ENCODE results near the gene LAGE3. TPM values are rescaled to one million over a fixed set of nuclear protein-coding genes. Genes with fewer than 3 reads are reported as not detected.

LAGE3 gene
- total and polyA plus RNA-seq, 2 of the 8 experiments (the other 6 are each of a cell fraction or from before 2014, with no cell fraction given), result 44.5 to 102 TPM

DNA sequence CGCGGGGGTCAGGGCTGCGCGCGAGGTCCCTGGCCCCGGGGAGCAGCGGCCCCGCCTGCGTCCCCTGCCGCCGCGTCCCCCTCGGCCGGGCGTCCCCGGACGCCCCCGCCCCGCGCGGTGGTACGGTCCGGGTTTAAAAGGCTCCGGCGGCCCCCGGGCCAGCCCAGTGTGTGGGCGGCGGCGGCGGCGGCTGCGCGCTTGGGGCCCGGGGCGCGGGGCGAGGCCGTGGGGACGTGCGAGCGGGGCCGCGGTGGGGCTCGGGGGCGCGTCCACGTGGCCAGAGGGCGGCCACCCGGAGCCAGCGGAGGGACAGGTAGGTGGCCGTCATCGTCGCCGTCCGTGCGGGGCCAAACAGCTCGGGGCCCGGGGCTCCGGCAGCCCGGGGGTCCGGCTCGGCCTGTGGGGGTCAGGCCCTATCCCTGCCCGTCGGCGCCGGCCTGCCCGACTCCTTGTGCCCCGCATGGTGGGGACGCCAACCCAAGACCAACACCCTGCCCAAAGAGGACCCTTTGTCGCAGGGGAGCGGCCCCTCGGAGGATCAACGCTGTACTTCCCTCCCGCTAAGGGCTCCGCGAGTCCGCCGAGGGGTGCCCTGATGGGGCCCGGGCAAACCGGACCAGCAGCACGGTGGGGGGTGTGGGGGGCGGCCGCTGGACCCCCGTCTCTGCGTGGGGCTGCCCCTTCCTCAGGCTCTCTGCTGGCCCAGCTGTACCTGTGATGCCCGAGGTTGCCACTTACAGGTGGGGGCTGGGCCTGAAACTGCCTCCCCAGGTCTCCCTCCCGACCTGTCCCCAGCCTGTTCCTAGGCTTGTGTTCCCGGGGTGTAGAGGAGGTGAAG lies 20.7 kb downstream of the LAGE3 start, which contains the start of gene PLXNA3:
TSS of gene PLXNA3 (plus strand) at position 166 of the 838 bp plus-strand sequence. CDS start 1,903 bp downstream, outside the sequence.
- no peaks in the 10 kb centered on the region for H3K79me2 ChIP-seq (ENCODE audit: control insufficient read depth in 1 of 2, insufficient read depth in 2 of 2, low read length in 2 of 2)
- peak within 1 kb of the TSS; percentile 79; the same call in 1 of the 2 replicates for H4K8ac ChIP-seq (ENCODE audit: extremely low read depth, insufficient read depth, low read length)
- H3K4me1 ChIP-seq (replicated peaks in 1 of 4; ENCODE audit: control insufficient read depth in 3 of 4, insufficient read depth in 4 of 4, low read length in 3 of 4), result peaks cover 0 to 2% (median 0%) of the 10 kb centered on the region in 4 experiments; a peak in 2 of 7 replicates
- DNase-seq (ENCODE audit: low read depth in 1 of 2, low spot score in 2 of 2) (peak in 1 of 2 experiments; percentile 62), FAIRE-seq (no peak)
- H3K4me3 ChIP-seq (ENCODE audit: extremely low read depth in 1 of 4, insufficient read depth in 2 of 4, low read depth in 3 of 4, low read length in 4 of 4), result peak within 1 kb of the TSS; percentile 47 to 71 (median 58)
- WGBS, 2 experiments (ENCODE audit: extremely low coverage in 1 of 2, insufficient coverage in 1 of 2, insufficient read length in 1 of 2, insufficient replicate concordance in 2 of 2, low coverage in 1 of 2, low lambda C conversion rate in 2 of 2, missing lambda C conversion rate in 1 of 2), result 12% methylated on average over 3 of the region's 88 CpGs; no CpG with 5 or more reads in 1 of the 2 experiments
- H3K9ac ChIP-seq (replicated peaks in 1 of 4; ENCODE audit: extremely low read depth in 1 of 4, low read depth in 3 of 4, low read length in 3 of 4), result peak within 1 kb of the TSS in 3 of 4 experiments; percentile 13 to 69 (median 43)
- H3K9me3 ChIP-seq (ENCODE audit: insufficient read depth in 2 of 2, low read depth in 1 of 2, low read length in 1 of 2), result no peaks in the 10 kb centered on the region
- no peak within 1 kb of the TSS for H4K91ac ChIP-seq (replicated peaks; ENCODE audit: insufficient read length, low read length)
- no peak within 1 kb of the TSS for H2BK15ac ChIP-seq (ENCODE audit: low read length)
- H3K18ac ChIP-seq (ENCODE audit: extremely low read depth, low read length), result no peak within 1 kb of the TSS; the same call in 1 of the 2 replicates
- no peaks in the 10 kb centered on the region; the same call in 1 of the 2 replicates for H3K23me2 ChIP-seq (ENCODE audit: low read depth, low read length)
- no peak within 1 kb of the TSS for H2BK5ac ChIP-seq (ENCODE audit: low read depth, low read length)
- peak within 1 kb of the TSS; percentile 71 to 77 for H3K4me2 ChIP-seq (ENCODE audit: insufficient read depth in 1 of 2, low read depth in 2 of 2, low read length in 2 of 2)
- no peak within 1 kb of the TSS for H3K27ac ChIP-seq (ENCODE audit: low read depth, low read length)
- H4K20me1 ChIP-seq (replicated peaks in 1 of 2; ENCODE audit: control insufficient read depth in 1 of 2, insufficient read depth in 2 of 2, low read length in 2 of 2), result no peaks in the 10 kb centered on the region
- no peak within 1 kb of the TSS for H2AK5ac ChIP-seq (ENCODE audit: low read depth, low read length)
- no peak within 1 kb of the TSS for H2BK20ac ChIP-seq (ENCODE audit: low read length)
- H2BK12ac ChIP-seq (ENCODE audit: low read depth, low read length), result no peak within 1 kb of the TSS
- H4K5ac ChIP-seq (ENCODE audit: insufficient read length, low read depth, low read length), result no peak within 1 kb of the TSS
- TF ChIP-seq BRCA1 (IDR thresholded peaks at IDR 0.05; ENCODE audit: low read depth, low read length) (no peak), KDM4A (IDR thresholded peaks at IDR 0.05; ENCODE audit: low read depth, low read length, severe bottlenecking) (peak; percentile 19), EP300 (IDR thresholded peaks at IDR 0.05; ENCODE audit: borderline replicate concordance in 1 of 2, low read depth in 2 of 2, low read length in 2 of 2) (peak in 1 of 2 experiments; percentile 69; a peak in 1 of 3 replicates), JUND (IDR thresholded peaks at IDR 0.05; ENCODE audit: low read length) (0 out of 2 replicates have a peak, but pooled peaks have one; percentile 30), CHD2 (IDR thresholded peaks at IDR 0.05; ENCODE audit: low read length) (no peak), SUZ12 (IDR thresholded peaks at IDR 0.05; ENCODE audit: low read length) (no peak), TAF1 (IDR thresholded peaks at IDR 0.05; ENCODE audit: low read depth, low read length) (peak; percentile 79), TBP (IDR thresholded peaks at IDR 0.05; ENCODE audit: low read depth, low read length) (peak; percentile 71; the same call in 1 of the 2 replicates), POLR2A (IDR thresholded peaks at IDR 0.05; ENCODE audit: control extremely low read depth in 1 of 2, low read depth in 2 of 2, low read length in 2 of 2) (peak in 1 of 2 experiments; percentile 27; a peak in 1 of 3 replicates), PHF8 (conservative IDR thresholded peaks at IDR 0.05; ENCODE audit: low read depth, low read length) (peak; percentile 66)
- TF ChIP-seq, protein P1, sequence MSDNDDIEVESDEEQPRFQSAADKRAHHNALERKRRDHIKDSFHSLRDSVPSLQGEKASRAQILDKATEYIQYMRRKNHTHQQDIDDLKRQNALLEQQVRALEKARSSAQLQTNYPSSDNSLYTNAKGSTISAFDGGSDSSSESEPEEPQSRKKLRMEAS (IDR thresholded peaks at IDR 0.05), result 0 out of 2 replicates have a peak, but pooled peaks have one; percentile 23
- H3K4ac ChIP-seq (replicated peaks; ENCODE audit: insufficient read length, low read depth, low read length), result no peak within 1 kb of the TSS
- no peak within 1 kb of the TSS for H3K14ac ChIP-seq (ENCODE audit: insufficient read length)
- POLR2A ChIA-PET (ENCODE audit: partially characterized antibody), result interaction anchor here (0.8 to 2.8 kb wide), 13 partner anchors 9 to 87 kb away, joined by 3 to 14 read pairs (median 4); partner anchors contain the start of genes RPL10 and UBL4A
- peaks cover 0 to 3% (median 0%) of the 10 kb centered on the region in 4 experiments; a peak in 1 of 7 replicates for H3K27me3 ChIP-seq (replicated peaks in 1 of 4; ENCODE audit: control insufficient read depth in 3 of 4, extremely low read depth in 1 of 4, insufficient read depth in 3 of 4, low read length in 3 of 4)
- H3K56ac ChIP-seq (replicated peaks; ENCODE audit: insufficient read length, low read depth, low read length), result no peak within 1 kb of the TSS
- H2AFZ ChIP-seq (ENCODE audit: low read length), result no peak within 1 kb of the TSS
- H2BK120ac ChIP-seq (replicated peaks; ENCODE audit: low read depth, low read length), result no peak within 1 kb of the TSS
- CTCF ChIA-PET (ENCODE audit: partially characterized antibody), result interaction anchor here (1.3 to 2.3 kb wide), 2 partner anchors 14 to 26 kb away, joined by 3 to 11 read pairs; no protein-coding TSS in a partner anchor
- H3K79me1 ChIP-seq (ENCODE audit: low read depth, low read length), result no peaks in the 10 kb centered on the region
- peaks cover 0 to 4% (median 0%) of the 10 kb centered on the region in 4 experiments; a peak in 4 of 8 replicates for H3K36me3 ChIP-seq (ENCODE audit: control insufficient read depth in 2 of 4, insufficient read depth in 4 of 4, low read length in 3 of 4)
- no peak within 1 kb of the TSS for H3K23ac ChIP-seq (ENCODE audit: insufficient read length)
